ENCODE measurements around the gene CNTNAP5.

Gene CNTNAP5

GRCh38 chr2:124713969-124714368, 688.9 kb downstream of the CNTNAP5 start:
- no peak for DNase-seq

GRCh38 chr2:124725187-124725586, 700.1 kb downstream of the CNTNAP5 start:
- DNase-seq, result no peak

DNA sequence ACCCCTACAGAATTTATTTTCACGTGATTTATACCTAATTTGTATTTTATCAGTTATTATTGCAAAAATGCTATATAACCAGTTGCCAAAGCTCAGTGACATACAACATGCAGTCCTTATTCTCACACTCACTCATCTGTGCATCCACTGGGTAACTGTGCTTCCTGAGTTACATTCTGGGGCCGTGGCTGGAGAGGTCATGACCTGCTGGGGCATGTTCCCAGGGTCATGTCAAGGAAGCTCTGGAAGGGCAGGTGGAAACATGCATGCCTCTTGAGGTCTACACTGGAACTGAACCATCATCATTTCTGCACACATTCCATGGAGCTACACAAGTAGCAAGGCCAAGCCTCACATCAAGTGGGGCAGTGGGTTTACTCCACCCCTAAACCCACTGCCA, 715.5 kb downstream of the CNTNAP5 start:
- no peak for DNase-seq

DNA sequence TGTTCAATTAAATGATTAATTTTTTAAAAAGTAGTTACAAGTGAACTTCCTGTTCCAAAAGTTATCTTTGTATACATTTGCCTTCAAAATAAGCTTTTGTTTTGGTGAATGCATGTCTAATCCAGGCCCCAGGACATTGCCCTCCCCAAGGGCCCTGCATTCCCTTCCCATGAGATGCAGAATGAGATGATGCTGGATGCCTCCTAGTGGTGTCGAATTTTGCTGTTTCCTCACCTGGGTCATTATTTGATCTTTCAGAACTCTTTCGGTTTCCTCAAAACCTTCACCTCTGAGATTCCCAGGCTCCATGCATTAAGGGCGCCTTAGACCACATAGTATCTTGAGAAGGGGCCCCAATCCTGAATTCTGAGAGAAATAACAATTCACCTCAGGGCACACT, 728.8 kb downstream of the CNTNAP5 start:
- DNase-seq, result no peak

DNA sequence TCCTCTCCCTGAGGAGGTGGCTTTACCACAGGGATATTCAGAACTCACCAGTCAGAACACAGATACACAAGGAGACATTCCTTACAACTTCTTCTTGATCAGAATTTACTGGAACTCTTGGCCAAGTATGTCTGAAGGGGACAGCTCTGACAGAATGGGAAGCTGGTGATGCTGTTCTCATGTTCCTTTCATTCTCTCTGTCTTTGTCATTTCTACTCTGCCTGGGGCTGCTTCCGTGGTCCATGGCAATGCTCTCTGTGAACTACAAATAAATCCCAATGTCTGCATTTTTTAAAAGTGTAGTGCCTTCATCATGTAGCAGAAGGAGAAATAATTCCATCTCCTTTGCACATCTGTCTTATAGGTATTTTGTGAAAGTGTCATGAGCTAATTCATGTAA, 730.3 kb downstream of the CNTNAP5 start:
- no peak for DNase-seq

- DNase-seq, result no peak
Measured at GRCh38 chr2:124756048-124756447, 731.0 kb downstream of the CNTNAP5 start.

DNA sequence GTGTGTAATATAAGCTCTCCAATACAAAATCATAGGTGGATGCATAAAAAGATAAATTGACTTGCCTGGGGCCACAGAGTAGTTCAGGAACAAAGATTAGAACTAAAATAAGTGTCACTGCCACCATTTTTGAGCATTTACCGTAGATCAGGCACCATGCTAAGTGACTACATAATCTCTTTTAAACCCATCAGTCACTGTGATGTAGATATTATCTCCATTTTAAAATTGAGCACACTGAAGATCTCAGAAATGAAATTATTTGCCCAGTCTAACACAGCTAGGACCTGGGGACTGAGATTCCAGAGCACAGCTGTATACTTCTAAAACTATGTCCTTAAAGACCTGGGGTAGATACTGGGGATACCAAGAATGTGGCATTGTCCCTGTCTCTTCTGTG, 737.3 kb downstream of the CNTNAP5 start:
- DNase-seq, result no peak

GRCh38 chr2:124763611-124764010, 738.5 kb downstream of the CNTNAP5 start:
- peak; percentile 26 for DNase-seq

- no peak for DNase-seq
Measured at GRCh38 chr2:124774781-124775180, 749.7 kb downstream of the CNTNAP5 start.

DNA sequence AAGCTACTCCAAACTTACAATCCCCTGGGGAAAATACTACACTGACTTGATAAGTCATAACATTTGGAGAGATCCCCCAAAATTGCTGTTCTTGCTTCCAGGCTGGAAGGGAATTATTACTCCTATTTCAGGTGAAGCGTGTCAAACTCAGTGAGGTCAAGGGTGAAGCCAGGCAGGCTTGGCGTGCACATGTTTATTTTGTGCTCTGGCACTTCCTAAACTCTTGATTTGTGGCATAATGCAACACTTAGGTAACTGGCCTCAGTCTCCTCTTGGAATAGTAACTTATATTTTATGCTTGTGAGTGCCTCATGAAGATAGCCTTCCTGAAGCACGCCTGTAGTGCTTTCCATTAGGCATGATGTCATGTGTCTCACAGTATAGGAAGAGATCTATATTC, 751.2 kb downstream of the CNTNAP5 start:
- DNase-seq, result no peak

DNA sequence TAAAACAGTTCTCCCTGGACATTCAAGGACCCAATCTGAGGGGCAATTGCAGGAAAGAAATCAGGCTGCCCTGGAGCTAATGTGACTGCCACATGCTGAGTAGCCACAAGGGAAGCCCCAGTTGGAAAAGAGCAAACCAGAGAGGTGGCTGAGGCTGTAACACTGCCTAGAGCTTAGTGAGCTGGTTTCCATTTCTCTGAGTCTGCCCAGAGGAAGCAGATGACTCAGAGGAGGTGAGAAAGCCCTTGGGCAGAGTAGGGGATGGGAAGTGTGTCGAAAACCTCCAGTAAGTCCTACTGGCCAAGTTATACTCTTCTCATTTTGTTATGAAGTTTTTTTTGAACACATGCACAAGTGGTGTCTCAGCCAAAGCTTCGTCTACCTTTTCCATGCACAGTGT, 753.0 kb downstream of the CNTNAP5 start:
- no peak for DNase-seq

DNA sequence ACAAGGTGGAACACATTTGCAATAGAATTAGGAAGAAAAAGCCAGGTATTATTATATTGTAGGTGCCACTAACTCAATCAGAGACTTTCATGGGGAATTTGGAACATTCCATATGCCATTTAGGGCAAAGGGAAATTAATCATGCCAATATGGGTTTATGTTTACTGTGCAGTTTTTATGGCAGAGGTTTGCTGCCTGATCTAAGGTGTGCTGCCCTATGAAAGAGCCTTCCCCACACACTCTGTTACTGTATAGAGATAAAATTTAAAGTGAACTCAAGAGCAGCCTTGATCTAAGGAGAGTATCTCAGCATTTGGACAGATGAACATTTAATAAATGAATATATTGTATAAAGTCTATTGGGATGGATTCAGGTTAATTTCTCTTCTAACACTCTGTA, 771.6 kb downstream of the CNTNAP5 start:
- DNase-seq, result no peak

GRCh38 chr2:124797049-124797448, 772.0 kb downstream of the CNTNAP5 start:
- no peak for DNase-seq

- no peak for DNase-seq
Measured at GRCh38 chr2:124798551-124798950, 773.5 kb downstream of the CNTNAP5 start.

- DNase-seq, result peak; percentile 44
Measured at GRCh38 chr2:124804014-124804940, 779.2 kb downstream of the CNTNAP5 start.

DNA sequence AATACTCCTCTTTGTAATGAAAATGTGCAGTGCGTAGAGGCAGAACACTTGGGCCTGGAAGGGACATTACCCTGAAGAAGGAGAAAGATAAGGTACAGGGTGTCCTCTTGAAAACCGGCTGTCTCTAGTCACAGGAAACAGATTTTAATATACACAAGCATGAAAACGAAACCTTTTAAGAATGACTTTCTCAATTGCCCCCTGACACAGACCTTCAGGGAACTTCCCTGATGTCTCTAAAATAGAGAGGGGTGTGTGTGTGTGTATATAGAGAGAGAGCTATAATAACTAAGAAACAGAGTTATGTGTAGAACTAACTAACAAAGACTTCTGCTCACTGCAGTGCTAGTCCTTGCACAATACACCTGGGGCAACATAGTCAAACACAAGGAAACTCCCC, 780.0 kb downstream of the CNTNAP5 start:
- DNase-seq, result no peak

DNA sequence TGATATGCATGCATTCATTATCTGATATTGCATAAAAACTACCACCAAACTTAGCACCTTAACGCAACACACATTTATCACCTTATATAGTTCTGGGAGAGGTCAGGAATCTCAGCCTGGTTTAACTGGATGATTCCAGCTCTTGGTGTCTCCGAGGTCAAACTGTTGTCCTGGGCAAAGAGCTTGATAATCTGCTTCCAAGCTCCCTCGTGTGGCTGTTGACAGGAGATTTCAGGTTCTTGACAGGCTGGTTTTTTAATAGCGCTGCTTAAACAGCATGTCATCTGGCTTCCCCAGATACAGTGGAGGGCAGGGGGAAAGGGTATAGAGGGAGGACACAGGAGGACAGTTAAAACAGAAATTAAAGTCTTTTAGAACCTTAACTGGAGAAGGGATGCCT, 785.0 kb downstream of the CNTNAP5 start:
- peak; percentile 43 for DNase-seq

DNA sequence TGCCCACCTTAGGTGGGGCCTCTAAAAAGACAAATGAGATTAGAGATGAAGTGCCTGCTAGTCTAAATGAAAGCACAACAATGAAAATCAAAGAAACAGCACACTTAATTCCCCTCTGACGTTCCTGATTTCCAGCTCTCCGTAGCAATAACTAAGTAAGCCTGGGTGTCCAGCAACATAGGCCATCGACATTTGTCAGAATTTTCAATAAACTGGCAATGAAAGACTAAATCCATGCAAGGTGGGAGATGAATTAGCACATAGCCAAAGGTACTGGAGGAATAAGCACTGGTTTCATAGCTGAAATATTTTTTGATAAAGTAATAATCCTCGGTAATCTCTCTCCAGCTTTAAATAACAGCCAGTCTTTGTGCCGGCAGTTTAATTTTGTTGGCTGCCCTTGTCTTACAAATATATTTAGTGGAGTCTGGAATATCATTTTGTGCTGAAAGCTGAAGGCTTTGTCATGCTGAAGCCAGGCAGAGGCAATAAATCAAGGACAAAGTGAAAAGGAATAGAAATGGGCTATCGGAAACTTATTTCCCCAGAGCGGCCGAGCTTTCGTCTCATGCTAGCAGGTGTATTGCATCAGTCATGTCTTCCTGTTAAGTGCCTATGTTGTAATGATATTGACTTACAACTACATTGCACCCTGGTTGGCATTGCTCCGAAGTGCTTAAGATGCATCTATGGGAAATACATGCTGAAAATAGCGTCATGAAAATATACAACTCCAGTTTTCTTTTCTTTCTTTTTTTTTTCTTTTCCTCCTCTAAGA, 790.1 kb downstream of the CNTNAP5 start:
- DNase-seq, result no peak

DNA sequence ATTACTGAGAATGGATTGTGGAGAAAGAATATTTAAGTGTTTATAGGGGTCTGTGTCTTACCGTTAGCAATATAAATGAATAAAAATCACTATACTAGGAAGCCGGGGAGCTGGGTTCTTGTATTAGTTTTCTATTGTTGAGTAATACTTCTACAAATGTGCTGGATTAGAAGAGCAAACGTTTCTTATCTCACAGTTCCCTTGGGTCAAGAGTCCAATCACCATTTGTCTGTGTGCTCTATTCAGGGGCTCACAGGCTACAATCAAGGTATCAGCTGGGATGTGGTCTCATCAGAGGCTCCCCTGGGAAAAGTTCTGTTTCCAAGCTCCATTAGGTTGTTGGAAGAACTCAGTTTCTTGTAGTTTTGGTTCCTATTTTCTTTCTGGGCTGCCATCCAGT, 790.9 kb downstream of the CNTNAP5 start:
- no peak for DNase-seq

GRCh38 chr2:124822516-124822915, 797.4 kb downstream of the CNTNAP5 start:
- no peak for DNase-seq

DNA sequence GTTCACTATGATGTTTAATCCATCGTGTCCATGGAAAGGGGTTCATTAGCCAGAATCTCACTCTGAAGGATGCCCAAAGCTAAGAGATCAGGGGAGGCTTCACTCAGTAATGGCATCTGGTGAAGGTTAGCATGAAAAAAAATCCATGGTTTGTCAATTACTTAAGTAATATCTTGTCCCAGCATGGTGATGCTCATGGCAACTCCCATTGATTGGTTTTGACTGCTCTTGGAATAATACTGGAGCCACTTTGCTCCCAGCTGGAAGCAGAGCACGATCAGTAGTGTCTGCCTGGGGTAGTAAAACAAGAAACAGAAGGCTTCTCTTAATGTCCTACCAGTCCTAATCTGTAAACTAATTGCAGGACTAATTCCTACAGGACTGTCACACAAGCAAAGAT, 799.4 kb downstream of the CNTNAP5 start:
- DNase-seq, result no peak

- no peak for DNase-seq
Measured at GRCh38 chr2:124832521-124832920, 807.4 kb downstream of the CNTNAP5 start.

DNA sequence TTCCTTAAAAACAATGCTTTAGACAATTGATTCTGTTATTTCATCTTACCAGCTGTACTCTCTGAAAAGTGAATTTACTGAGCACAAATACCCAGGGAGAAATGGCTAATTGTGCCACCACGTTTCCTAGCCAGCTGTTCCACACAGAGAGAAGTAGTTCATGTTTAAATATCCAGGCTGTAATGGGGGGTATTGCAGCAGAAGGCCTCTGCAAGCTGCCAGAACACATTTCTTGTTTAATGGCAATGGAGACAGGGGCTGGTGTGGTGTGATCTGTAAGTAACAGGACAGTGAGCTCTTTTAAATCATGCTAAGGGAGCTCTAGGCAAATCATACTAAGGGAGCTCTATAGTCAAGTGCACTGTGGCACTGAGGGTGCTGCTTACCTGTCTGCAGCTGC, 809.2 kb downstream of the CNTNAP5 start:
- no peak for DNase-seq

- no peak for DNase-seq
Measured at GRCh38 chr2:124835331-124835730, 810.2 kb downstream of the CNTNAP5 start.
